GM19043 (cell line): Measurements from ENCODE around the gene SPG7.
"Not testable (repeated sequence)": the region's sequence is repeated elsewhere in the genome, so short reads cannot be mapped to it uniquely, and the experiment has no call there.

ENCODE experiments used
- ATAC-seq: cut with Tn5 transposase; IDR thresholded peaks from one replicate; pipeline ENCODE4 v1.9.1; 2021; ENCODE audit warnings: low read depth; ENCODE audit not compliant: unreplicated experiment

Gene SPG7

GRCh38 chr16:89574681-89575246, 66.6 kb downstream of the SPG7 start:
- no peak for ATAC-seq

GRCh38 chr16:89575247-89576152, 67.3 kb downstream of the SPG7 start, which contains the start of gene CPNE7:
Gene CPNE7, plus strand, starts transcription at chr16:89575758. Its CDS starts 140 bp downstream, at chr16:89575898.
- ATAC-seq, result no peak

- no peak for ATAC-seq
Measured at GRCh38 chr16:89576153-89577054, 68.2 kb downstream of the SPG7 start.

GRCh38 chr16:89577055-89577759, 69.0 kb downstream of the SPG7 start:
- ATAC-seq, result no peak

GRCh38 chr16:89579351-89579750, 71.1 kb downstream of the SPG7 start:
- ATAC-seq, result no peak

GRCh38 chr16:89581045-89581695, 73.0 kb downstream of the SPG7 start:
- no peak for ATAC-seq

- no peak for ATAC-seq
Measured at GRCh38 chr16:89581861-89582563, 73.8 kb downstream of the SPG7 start.

GRCh38 chr16:89582614-89583196, 74.5 kb downstream of the SPG7 start:
- no peak for ATAC-seq

- no peak for ATAC-seq
Measured at GRCh38 chr16:89583197-89583894, 75.1 kb downstream of the SPG7 start.

- no peak for ATAC-seq
Measured at GRCh38 chr16:89583895-89584644, 75.9 kb downstream of the SPG7 start.

GRCh38 chr16:89584768-89585549, 76.8 kb downstream of the SPG7 start:
- ATAC-seq, result no peak

GRCh38 chr16:89586218-89586617, 78.0 kb downstream of the SPG7 start:
- no peak for ATAC-seq

- ATAC-seq, result no peak
Measured at GRCh38 chr16:89586853-89587252, 78.7 kb downstream of the SPG7 start.

- not testable (repeated sequence) for ATAC-seq
Measured at GRCh38 chr16:89587676-89588075, 79.5 kb downstream of the SPG7 start.

- ATAC-seq, result no peak
Measured at GRCh38 chr16:89588413-89589109, 80.4 kb downstream of the SPG7 start.

GRCh38 chr16:89589241-89589926, 81.2 kb downstream of the SPG7 start:
- no peak for ATAC-seq
